Activated B cell treated with CpG ODN at 0.5 μM for 24 hours (primary cell): ENCODE data around the gene EIF4G1. TPM values are rescaled to one million over a fixed set of nuclear protein-coding genes. Genes with fewer than 3 reads are reported as not detected.

ENCODE experiments used
- ATAC-seq: fragments of 200-7000 bp; cut with Tn5 transposase; one replicate; pipeline ENCODE4 v1.10.0; 2021; ENCODE audit warnings: low read depth, mild to moderate bottlenecking, moderate library complexity
- CTCF ChIA-PET: fragments of 350-600 bp; sonication (Branson Sonifier 250); formaldehyde crosslinking; loops from one replicate; lab custom pipeline; 2021; ENCODE audit warnings: antibody characterized with exemption; lab: Charles Lee
- POLR2A ChIA-PET: fragments of 350-600 bp; sonication (Branson Sonifier 250); formaldehyde crosslinking; loops from one replicate; lab custom pipeline; 2021; ENCODE audit warnings: antibody characterized with exemption; lab: Charles Lee
- DNase-seq: peaks from one replicate; pipeline ENCODE4 v3.0.0; 2022
- H3K27ac Mint-ChIP-seq: one replicate; pipeline ENCODE4 v1.8.0; 2020; ENCODE audit warnings: mixed read lengths
- H3K27me3 Mint-ChIP-seq: one replicate; pipeline ENCODE4 v1.8.0; 2021; ENCODE audit warnings: mixed read lengths
- H3K36me3 Mint-ChIP-seq: one replicate; pipeline ENCODE4 v1.8.0; 2021; ENCODE audit warnings: low read depth, mixed read lengths
- H3K4me1 Mint-ChIP-seq: one replicate; pipeline ENCODE4 v1.8.0; 2021; ENCODE audit warnings: mixed read lengths
- H3K4me3 Mint-ChIP-seq: one replicate; pipeline ENCODE4 v1.8.0; 2020; ENCODE audit warnings: mild to moderate bottlenecking, mixed read lengths
- H3K9me3 Mint-ChIP-seq: one replicate; pipeline ENCODE4 v1.8.0; 2020; ENCODE audit warnings: mixed read lengths
- CTCF ChIP-seq: fragments of 200-600 bp; IDR thresholded peaks from one replicate; pipeline ENCODE4 v1.8.0; 2022; ENCODE audit warnings: antibody characterized with exemption, mild to moderate bottlenecking
- intact Hi-C: fragments of 100-400 bp; cut with micrococcal nuclease; formaldehyde crosslinking; loops from one replicate; pipeline ENCODE4 v1.15.1; 2024
- total RNA-seq: library from RNA; stranded (reverse); gene quantifications from 2 replicates; pipeline ENCODE4 v1.2.3, GENCODE V29; 2022

EIF4G1 gene
- total RNA-seq, 1 donor from 2014 or later, result 319 TPM

- intact Hi-C loops, result loop anchor here (1.0 kb wide), 3 partner anchors 21 to 37 kb away; partner anchors contain the start of gene PSMD2
- POLR2A ChIA-PET, result interaction anchor here (0.9 kb wide), 1 partner anchor 36 kb away, joined by 3 read pairs; no protein-coding TSS in a partner anchor
- no peak for TF ChIP-seq CTCF
- Mint-ChIP-seq H3K36me3 (peaks cover 43% of the 10 kb centered on the region), H3K4me3 (peak overlapping the region; percentile 84), H3K9me3 (no peaks in the 10 kb centered on the region), H3K27me3 (peaks cover 5% of the 10 kb centered on the region), H3K27ac (peak overlapping the region; percentile 85), H3K4me1 (peaks cover 33% of the 10 kb centered on the region)
- DNase-seq (peak; percentile 92), ATAC-seq (peak; percentile 79)
- CTCF ChIA-PET, result no interaction called here
Observed at GRCh38 chr3:184335661-184336546, 21.5 kb downstream of the EIF4G1 start.

GRCh38 chr3:184336547-184337398 is 22.4 kb downstream of the EIF4G1 start:
- H3K4me1 Mint-ChIP-seq, result peaks cover 33% of the 10 kb centered on the region
- CTCF ChIA-PET, result interaction anchor here (1.5 kb wide), 1 partner anchor 16 kb away, joined by 3 read pairs; no protein-coding TSS in a partner anchor

GRCh38 chr3:184337399-184337714 is 23.0 kb downstream of the EIF4G1 start, which contains the start of gene FAM131A:
TSS of gene FAM131A (plus strand) at chr3:184337600. CDS start at chr3:184337631, 31 bp downstream.
- Mint-ChIP-seq H3K4me3 (peak within 1 kb of the TSS; percentile 84), H3K4me1 (peaks cover 33% of the 10 kb centered on the region), H3K27me3 (peaks cover 5% of the 10 kb centered on the region), H3K9me3 (no peaks in the 10 kb centered on the region), H3K36me3 (peaks cover 29% of the 10 kb centered on the region), H3K27ac (peak within 1 kb of the TSS; percentile 73)
- ATAC-seq (no peak), DNase-seq (no peak)
- CTCF ChIA-PET, result interaction anchor here (1.5 kb wide), 1 partner anchor 16 kb away, joined by 3 read pairs; no protein-coding TSS in a partner anchor
- intact Hi-C loops, result no loop called here
- TF ChIP-seq CTCF, result no peak
- POLR2A ChIA-PET, result interaction anchor here (0.8 to 1.5 kb wide), 3 partner anchors 24 to 40 kb away, joined by 3 read pairs; partner anchors contain the start of gene PSMD2

More at GRCh38 chr3:184336547-184337398, 22.4 kb downstream of the EIF4G1 start:
- H3K9me3 Mint-ChIP-seq, result no peaks in the 10 kb centered on the region
- DNase-seq (no peak), ATAC-seq (peak; percentile 7)
- H3K27me3 Mint-ChIP-seq, result peaks cover 5% of the 10 kb centered on the region
- H3K36me3 Mint-ChIP-seq, result peaks cover 34% of the 10 kb centered on the region
- TF ChIP-seq CTCF, result no peak
- POLR2A ChIA-PET, result interaction anchor here (0.9 to 1.5 kb wide), 2 partner anchors 37 to 39 kb away, joined by 3 read pairs; partner anchors contain the start of gene PSMD2
- intact Hi-C loops, result no loop called here
- H3K27ac Mint-ChIP-seq, result peak overlapping the region; percentile 73
- H3K4me3 Mint-ChIP-seq, result peak overlapping the region; percentile 84

GRCh38 chr3:184337981-184338380 is 23.6 kb downstream of the EIF4G1 start:
- CTCF ChIA-PET, result interaction anchor here (1.5 kb wide), 1 partner anchor 15 kb away, joined by 3 read pairs; no protein-coding TSS in a partner anchor
- POLR2A ChIA-PET, result interaction anchor here (0.6 to 1.5 kb wide), 4 partner anchors 16 to 109 kb away, joined by 3 to 5 read pairs (median 3); partner anchors contain the start of gene PSMD2
- H3K36me3 Mint-ChIP-seq, result peaks cover 26% of the 10 kb centered on the region

More at GRCh38 chr3:184337981-184338380, 23.6 kb downstream of the EIF4G1 start:
- ATAC-seq (no peak), DNase-seq (no peak)
- Mint-ChIP-seq H3K27ac (no peak overlapping the region), H3K9me3 (no peaks in the 10 kb centered on the region), H3K4me3 (peak overlapping the region; percentile 4), H3K4me1 (peaks cover 33% of the 10 kb centered on the region), H3K27me3 (peaks cover 5% of the 10 kb centered on the region)
- TF ChIP-seq CTCF, result no peak
- intact Hi-C loops, result no loop called here
